SU-DHL-6 (cell line): ENCODE measurements around the gene PSME3IP1.

ENCODE experiments used
- H2AFZ ChIP-seq: fragments of 200-600 bp; sonication (generic); 2 replicates; pipeline ENCODE4 v1.6.1; 2014; ENCODE audit warnings: low read depth, mild to moderate bottlenecking, moderate library complexity, mixed read lengths, antibody characterized with exemption, low read length; ENCODE audit not compliant: severe bottlenecking
- H3F3A ChIP-seq: fragments of 200-600 bp; shearing (Covaris generic); 2 replicates; pipeline ENCODE4 v1.6.0; 2016; ENCODE audit warnings: antibody characterized with exemption, mild to moderate bottlenecking; ENCODE audit not compliant: insufficient read depth
- H3K27ac ChIP-seq: fragments of 200-600 bp; sonication (generic); 2 replicates; pipeline ENCODE4 v1.5.1; 2016; ENCODE audit warnings: low read depth, mild to moderate bottlenecking, low read length, moderate library complexity, mixed read lengths
- H3K27me3 ChIP-seq: fragments of 200-600 bp; sonication (generic), shearing (Covaris generic); 2 replicates; pipeline ENCODE4 v1.6.0; 2014; ENCODE audit warnings: mild to moderate bottlenecking, low read length
- H3K36me3 ChIP-seq: fragments of 200-600 bp; sonication (generic); 2 replicates; pipeline ENCODE4 v1.6.1; 2014; ENCODE audit warnings: mild to moderate bottlenecking, low read length, mixed read lengths
- H3K4me2 ChIP-seq: fragments of 300-600, 200-600 bp; shearing (Covaris generic), sonication (generic); 2 replicates; pipeline ENCODE4 v1.6.0; 2014; ENCODE audit warnings: low read length, low read depth, mild to moderate bottlenecking; ENCODE audit not compliant: poor library complexity, severe bottlenecking
- H3K4me3 ChIP-seq: fragments of 200-600 bp; sonication (generic); 2 replicates; pipeline ENCODE4 v1.5.1; 2014; ENCODE audit warnings: antibody characterized with exemption, low read length, mild to moderate bottlenecking, mixed read lengths; ENCODE audit not compliant: insufficient read depth, poor library complexity, severe bottlenecking
- H3K79me2 ChIP-seq: fragments of 200-600 bp; sonication (generic); 2 replicates; pipeline ENCODE4 v1.6.1; 2014; ENCODE audit warnings: mild to moderate bottlenecking, low read length, moderate library complexity; ENCODE audit not compliant: insufficient read depth
- H3K9ac ChIP-seq: fragments of 200-600 bp; sonication (generic); 2 replicates; pipeline ENCODE4 v1.7.0; 2014; ENCODE audit warnings: mild to moderate bottlenecking, low read length
- H3K9me2 ChIP-seq: fragments of 200-600 bp; sonication (generic); replicated peaks from 2 replicates; pipeline ENCODE4 v1.6.1; 2014; ENCODE audit warnings: low read length; ENCODE audit not compliant: insufficient read depth
- H3K9me3 ChIP-seq: fragments of 200-600 bp; sonication (generic); 2 replicates; pipeline ENCODE4 v1.6.1; 2014; ENCODE audit warnings: low read length, mixed read lengths; ENCODE audit not compliant: insufficient read depth
- H4K20me1 ChIP-seq: fragments of 200-600 bp; sonication (generic); 2 replicates; pipeline ENCODE4 v1.6.1; 2014; ENCODE audit warnings: low read depth, mild to moderate bottlenecking, antibody characterized with exemption, low read length, moderate library complexity, mixed read lengths
- CTCF ChIP-seq: fragments of 200-600 bp; sonication (generic); IDR thresholded peaks from one replicate; pipeline ENCODE4 v1.5.1; 2017; ENCODE audit warnings: antibody characterized with exemption, mild to moderate bottlenecking, low read length, moderate library complexity; ENCODE audit not compliant: insufficient read depth, poor library complexity, severe bottlenecking
- EZH2phosphoT487 ChIP-seq: fragments of 200-600 bp; sonication (generic), shearing (Covaris generic); conservative IDR thresholded peaks from 2 replicates; pipeline ENCODE4 v1.6.1; 2018; ENCODE audit warnings: mild to moderate bottlenecking, antibody characterized with exemption, low read length, moderate library complexity, mixed read lengths

Gene PSME3IP1

DNA sequence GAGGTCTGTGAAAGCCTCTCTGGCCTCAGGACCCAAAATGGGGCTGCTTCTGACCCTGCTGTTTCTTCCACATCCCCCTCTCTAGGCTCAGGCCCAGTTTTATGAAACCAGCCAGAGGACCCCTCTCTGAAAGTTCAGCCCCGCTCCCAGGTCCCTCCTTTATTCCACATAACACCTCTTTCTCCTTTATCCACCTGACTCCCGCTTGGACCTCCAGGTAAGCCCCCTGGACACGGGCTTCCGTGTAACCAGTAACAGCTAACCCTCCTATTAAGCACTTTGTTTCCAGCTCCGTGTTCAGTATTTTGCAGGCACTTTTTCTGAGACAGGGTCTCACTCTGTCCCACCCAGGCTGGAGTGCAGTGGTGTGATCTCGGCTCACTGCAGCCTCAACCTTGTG, 37.4 kb downstream of the PSME3IP1 start:
- no peaks in the 10 kb centered on the region for H3K79me2 ChIP-seq
- H3K27ac ChIP-seq: no peak overlapping the region
- no peaks in the 10 kb centered on the region for H3K27me3 ChIP-seq
- no peak overlapping the region for H3K9ac ChIP-seq
- no peaks in the 10 kb centered on the region for H3K9me3 ChIP-seq
- TF ChIP-seq EZH2phosphoT487 (no peak), CTCF (no peak)
- no peaks in the 10 kb centered on the region for H3K9me2 ChIP-seq
- no peak overlapping the region for H3K4me3 ChIP-seq
- no peaks in the 10 kb centered on the region for H3K36me3 ChIP-seq
- H4K20me1 ChIP-seq: no peaks in the 10 kb centered on the region
- no peak overlapping the region for H2AFZ ChIP-seq
- H3K4me2 ChIP-seq: no peak overlapping the region
- no peaks in the 10 kb centered on the region for H3F3A ChIP-seq

GRCh38 chr16:57147381-57148221, 38.2 kb downstream of the PSME3IP1 start:
- no peak overlapping the region for H3K4me3 ChIP-seq
- H3K9ac ChIP-seq: no peak overlapping the region
- H3F3A ChIP-seq: no peaks in the 10 kb centered on the region
- TF ChIP-seq EZH2phosphoT487 (no peak), CTCF (no peak)
- H2AFZ ChIP-seq: no peak overlapping the region
- no peaks in the 10 kb centered on the region for H3K9me2 ChIP-seq
- no peaks in the 10 kb centered on the region for H3K27me3 ChIP-seq
- H3K79me2 ChIP-seq: no peaks in the 10 kb centered on the region
- H3K4me2 ChIP-seq: no peak overlapping the region
- H3K27ac ChIP-seq: no peak overlapping the region
- H4K20me1 ChIP-seq: no peaks in the 10 kb centered on the region
- H3K36me3 ChIP-seq: no peaks in the 10 kb centered on the region
- no peaks in the 10 kb centered on the region for H3K9me3 ChIP-seq

DNA sequence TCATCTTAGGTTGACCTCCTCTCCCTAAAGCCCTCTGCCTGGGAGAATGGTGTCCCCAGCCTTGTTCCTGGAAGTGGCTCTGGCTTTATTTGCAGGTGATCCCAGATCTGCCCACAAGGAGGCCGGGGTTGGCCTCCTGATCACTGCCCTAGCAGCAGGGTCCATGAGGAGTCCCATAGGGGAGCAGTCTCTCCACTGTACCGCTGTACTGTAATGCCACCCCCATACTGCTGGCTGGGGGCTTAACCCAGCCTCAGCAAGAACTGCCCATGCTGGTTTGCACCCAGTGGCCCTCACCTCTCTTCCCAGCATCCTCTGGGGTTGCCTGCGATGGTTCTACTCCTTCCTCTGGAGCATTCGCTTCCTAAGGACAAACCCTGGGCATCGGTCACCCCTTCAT, 39.1 kb downstream of the PSME3IP1 start:
- Histone ChIP-seq H3K79me2 (no peaks in the 10 kb centered on the region), H3K36me3 (no peaks in the 10 kb centered on the region), H3F3A (no peaks in the 10 kb centered on the region), H3K27me3 (no peaks in the 10 kb centered on the region), H3K4me3 (no peak overlapping the region), H3K9ac (no peak overlapping the region), H3K4me2 (no peak overlapping the region), H4K20me1 (no peaks in the 10 kb centered on the region), H3K27ac (no peak overlapping the region), H2AFZ (no peak overlapping the region), H3K9me3 (no peaks in the 10 kb centered on the region), H3K9me2 (no peaks in the 10 kb centered on the region)
- TF ChIP-seq EZH2phosphoT487 (no peak), CTCF (no peak)
